Smooth muscle cell (in vitro differentiated cells): Measurements from ENCODE around the gene WASF2. TPM values are rescaled to one million over a fixed set of nuclear protein-coding genes. Genes with fewer than 3 reads are reported as not detected.
A peak's percentile ranks its signal among the peaks of the same experiment; 100 is the strongest.

Source experiments
- DNase-seq: peaks from one replicate; lab custom pipeline; 2025; ENCODE audit not compliant: unreplicated experiment; lab: John Stamatoyannopoulos, UW
- H2AFZ ChIP-seq: fragments of 200-600 bp; sonication (generic); 2 replicates; pipeline ENCODE4 v1.6.0; 2016; ENCODE audit warnings: antibody characterized with exemption, low read depth, mild to moderate bottlenecking
- H3F3A ChIP-seq: fragments of 200-600 bp; sonication (generic); 2 replicates; pipeline ENCODE4 v1.6.0; 2017; ENCODE audit warnings: antibody characterized with exemption, low read depth
- H3K27ac ChIP-seq: fragments of 200-600 bp; sonication (generic); 2 replicates; pipeline ENCODE4 v1.5.1; 2016; ENCODE audit warnings: low read depth, mild to moderate bottlenecking
- H3K27me3 ChIP-seq: fragments of 200-600 bp; sonication (generic); 2 replicates; pipeline ENCODE4 v1.6.1; 2016; ENCODE audit warnings: low read depth, mild to moderate bottlenecking
- H3K36me3 ChIP-seq: fragments of 200-600 bp; sonication (generic); 2 replicates; pipeline ENCODE4 v1.5.1; 2016; ENCODE audit warnings: low read depth
- H3K4me1 ChIP-seq: fragments of 200-600 bp; sonication (generic); 2 replicates; pipeline ENCODE4 v1.5.1; 2016; ENCODE audit warnings: low read depth
- H3K4me2 ChIP-seq: fragments of 200-600 bp; sonication (generic); 2 replicates; pipeline ENCODE4 v1.6.0; 2016; ENCODE audit warnings: mild to moderate bottlenecking
- H3K4me3 ChIP-seq: fragments of 200-600 bp; sonication (generic); 2 replicates; pipeline ENCODE4 v1.5.1; 2016; ENCODE audit warnings: mild to moderate bottlenecking
- H3K79me2 ChIP-seq: fragments of 200-600 bp; sonication (generic); 2 replicates; pipeline ENCODE4 v1.6.0; 2016; ENCODE audit warnings: low read depth, mild to moderate bottlenecking
- H3K9ac ChIP-seq: fragments of 200-600 bp; sonication (generic); 2 replicates; pipeline ENCODE4 v1.6.0; 2016; ENCODE audit warnings: low read depth
- H3K9me3 ChIP-seq: fragments of 200-600 bp; sonication (generic); replicated peaks from 2 replicates; pipeline ENCODE4 v1.5.1; 2016; ENCODE audit warnings: low read depth
- H4K20me1 ChIP-seq: fragments of 200-600 bp; sonication (generic); 2 replicates; pipeline ENCODE4 v1.6.0; 2016; ENCODE audit warnings: low read depth
- WGBS: methylation state at CpG from one replicate; pipeline ENCODE4 v1.1.7; 2016; ENCODE audit warnings: low lambda C conversion rate; 5-methylcytosine and 5-hydroxymethylcytosine counted together
- polyA plus RNA-seq: library from polyadenylated mRNA; unstranded; fragments of >200 nt; fragmentation: Nextera tagmentation; extraction: Ambion mirVana; gene quantifications from 2 replicates; pipeline ENCODE4 v1.2.1, GENCODE V29; 2016
- total RNA-seq: library from RNA; depleted of rRNA; stranded (reverse); fragments of >200 nt; gene quantifications from 2 replicates; pipeline ENCODE4 v1.2.3, GENCODE V29; 2014
- TF ChIP-seq, protein P1 (sequence below): fragments of 200-600 bp; sonication (generic); IDR thresholded peaks from 2 replicates; pipeline ENCODE4 v1.5.1; 2017; ENCODE audit warnings: borderline replicate concordance, mild to moderate bottlenecking, antibody characterized with exemption; ENCODE audit not compliant: insufficient read depth, poor library complexity, severe bottlenecking

The WASF2 gene
- total and polyA plus RNA-seq, 2 experiments from 2014 or later = 34.3 to 46.1 TPM

DNA sequence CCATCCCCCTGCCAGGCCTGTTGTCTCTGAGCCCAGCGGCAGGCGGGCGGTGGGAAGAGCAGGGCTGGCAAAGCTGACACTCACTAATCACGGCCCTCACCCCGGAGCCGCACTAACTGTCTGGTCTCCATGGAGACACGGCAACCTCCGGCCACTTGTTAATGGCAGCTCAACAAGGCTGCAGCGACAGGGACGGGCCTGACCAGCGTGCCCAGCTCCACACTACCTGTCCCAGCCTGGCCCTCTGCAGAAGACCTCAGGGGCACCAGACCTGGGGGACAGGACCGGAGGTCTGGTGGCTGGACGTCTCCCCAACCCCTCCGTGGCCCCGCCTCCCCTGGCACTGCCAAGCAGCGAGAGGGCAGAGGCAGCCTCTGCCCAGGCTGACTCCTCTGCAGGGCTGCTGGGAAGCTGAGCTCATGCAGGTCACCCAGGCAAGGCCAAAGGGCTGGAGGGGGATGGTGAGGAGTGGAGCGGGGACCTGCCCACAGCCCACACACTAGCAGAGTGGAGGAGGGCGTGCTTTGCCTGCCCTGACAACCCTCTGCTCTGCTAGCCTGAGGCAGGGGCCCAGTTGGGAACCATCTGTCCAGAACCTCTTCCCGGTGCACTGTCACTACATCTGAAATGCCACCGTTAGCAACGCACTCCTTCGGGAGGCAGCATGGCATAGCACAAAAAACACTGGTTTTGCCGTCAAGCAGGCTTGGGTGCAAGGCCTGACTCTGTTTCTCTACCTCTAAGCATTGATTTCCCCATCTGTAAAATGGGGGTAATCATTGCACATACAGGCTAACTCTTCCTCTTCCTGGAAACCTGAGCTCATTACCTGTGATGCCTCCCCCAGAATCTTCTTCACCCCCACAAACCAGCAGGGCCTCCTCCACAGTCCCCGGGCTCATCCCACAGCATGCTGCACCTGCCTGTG is 29.6 kb upstream of the WASF2 start:
- no peak overlapping the region for H3K4me3 ChIP-seq
- H3K4me2 ChIP-seq = peak overlapping the region; percentile 54
- H3K27ac ChIP-seq = no peak overlapping the region
- peaks cover 47% of the 10 kb centered on the region for H3K4me1 ChIP-seq
- no peaks in the 10 kb centered on the region for H4K20me1 ChIP-seq
- H2AFZ ChIP-seq = no peak overlapping the region
- no peaks in the 10 kb centered on the region for H3K9me3 ChIP-seq
- no peaks in the 10 kb centered on the region for H3K36me3 ChIP-seq
- no peaks in the 10 kb centered on the region for H3K79me2 ChIP-seq
- no peak for DNase-seq
- no peak overlapping the region for H3K9ac ChIP-seq
- WGBS = 58% methylated on average over 20 of the region's 24 CpGs
- H3K27me3 ChIP-seq = no peaks in the 10 kb centered on the region
- H3F3A ChIP-seq = peaks cover 7% of the 10 kb centered on the region
- TF ChIP-seq, protein P1, sequence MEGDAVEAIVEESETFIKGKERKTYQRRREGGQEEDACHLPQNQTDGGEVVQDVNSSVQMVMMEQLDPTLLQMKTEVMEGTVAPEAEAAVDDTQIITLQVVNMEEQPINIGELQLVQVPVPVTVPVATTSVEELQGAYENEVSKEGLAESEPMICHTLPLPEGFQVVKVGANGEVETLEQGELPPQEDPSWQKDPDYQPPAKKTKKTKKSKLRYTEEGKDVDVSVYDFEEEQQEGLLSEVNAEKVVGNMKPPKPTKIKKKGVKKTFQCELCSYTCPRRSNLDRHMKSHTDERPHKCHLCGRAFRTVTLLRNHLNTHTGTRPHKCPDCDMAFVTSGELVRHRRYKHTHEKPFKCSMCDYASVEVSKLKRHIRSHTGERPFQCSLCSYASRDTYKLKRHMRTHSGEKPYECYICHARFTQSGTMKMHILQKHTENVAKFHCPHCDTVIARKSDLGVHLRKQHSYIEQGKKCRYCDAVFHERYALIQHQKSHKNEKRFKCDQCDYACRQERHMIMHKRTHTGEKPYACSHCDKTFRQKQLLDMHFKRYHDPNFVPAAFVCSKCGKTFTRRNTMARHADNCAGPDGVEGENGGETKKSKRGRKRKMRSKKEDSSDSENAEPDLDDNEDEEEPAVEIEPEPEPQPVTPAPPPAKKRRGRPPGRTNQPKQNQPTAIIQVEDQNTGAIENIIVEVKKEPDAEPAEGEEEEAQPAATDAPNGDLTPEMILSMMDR = no peak

DNA sequence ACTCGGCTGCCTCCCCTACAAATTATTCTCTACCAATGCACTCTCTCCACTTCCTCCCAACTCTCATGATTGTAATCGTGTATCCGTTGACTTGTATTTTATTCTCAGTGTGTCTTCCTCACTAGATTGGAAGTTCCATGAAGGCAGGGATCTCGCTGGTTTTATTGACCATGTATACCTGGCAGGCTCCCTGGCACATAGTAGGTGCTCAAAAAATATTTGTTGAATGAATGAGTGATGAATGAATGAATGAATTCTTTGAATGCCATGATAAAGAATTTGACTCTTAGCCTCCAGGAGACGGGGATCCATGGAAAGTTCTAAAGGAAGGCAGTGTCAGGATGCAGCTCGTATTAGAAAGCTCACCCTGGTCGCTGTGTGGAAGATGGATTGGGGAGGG is 28.8 kb upstream of the WASF2 start:
- TF ChIP-seq, protein P1 = no peak
- H3K9me3 ChIP-seq = no peaks in the 10 kb centered on the region
- whole genome bisulfite sequencing = 87% methylated on average over 7 of the region's 7 CpGs
- no peaks in the 10 kb centered on the region for H3K36me3 ChIP-seq
- H3K4me2 ChIP-seq = no peak overlapping the region
- no peak overlapping the region for H2AFZ ChIP-seq
- H3K27me3 ChIP-seq = no peaks in the 10 kb centered on the region
- peaks cover 5% of the 10 kb centered on the region for H3F3A ChIP-seq
- no peak overlapping the region for H3K27ac ChIP-seq
- H3K9ac ChIP-seq = no peak overlapping the region
- no peak overlapping the region for H3K4me3 ChIP-seq
- H3K79me2 ChIP-seq = no peaks in the 10 kb centered on the region
- DNase-seq = no peak
- peaks cover 46% of the 10 kb centered on the region for H3K4me1 ChIP-seq
- H4K20me1 ChIP-seq = no peaks in the 10 kb centered on the region

DNA sequence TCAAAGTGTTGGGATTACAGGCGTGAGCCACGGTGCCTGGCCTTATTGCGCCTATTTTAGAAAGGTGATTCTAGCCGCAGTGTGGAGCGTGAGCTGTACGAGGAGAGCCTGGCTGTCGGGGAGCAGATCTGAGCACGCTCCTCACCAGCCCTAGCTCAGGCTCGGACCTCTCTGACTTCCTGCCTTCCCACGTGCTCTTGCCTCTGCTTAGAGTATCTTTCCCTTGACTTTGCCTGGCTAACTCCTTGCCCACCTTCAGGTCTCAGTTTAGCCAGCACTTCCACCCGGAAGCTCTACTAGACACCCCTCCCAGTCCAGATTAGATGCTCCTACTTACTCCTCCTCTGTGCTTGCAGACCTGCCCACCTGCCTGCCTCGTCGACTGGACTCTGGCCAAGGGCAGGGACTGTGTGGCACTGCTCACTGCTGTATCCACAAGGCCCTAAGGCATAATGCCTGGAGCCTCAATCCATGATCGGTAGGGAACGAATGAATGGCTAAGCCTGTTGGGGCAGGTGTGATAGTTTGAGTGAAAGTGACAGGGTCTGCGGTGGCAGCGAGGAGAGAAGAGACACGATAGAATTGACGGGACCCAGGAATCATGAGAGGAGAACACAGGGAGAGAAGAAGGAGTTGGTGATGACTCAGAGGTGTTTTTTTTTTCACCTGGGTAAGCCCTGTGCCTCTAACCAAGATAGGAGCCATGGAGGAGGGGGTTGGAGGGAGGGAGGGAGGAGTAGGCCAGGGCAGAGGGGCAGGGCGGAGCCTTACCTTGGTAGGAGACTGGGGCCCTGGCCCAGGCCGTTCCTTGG is 28.1 kb upstream of the WASF2 start:
- H4K20me1 ChIP-seq = no peaks in the 10 kb centered on the region
- no peak overlapping the region for H3K4me3 ChIP-seq
- no peaks in the 10 kb centered on the region for H3K9me3 ChIP-seq
- TF ChIP-seq, protein P1 = no peak
- 71% methylated on average over 20 of the region's 21 CpGs for WGBS
- no peak overlapping the region for H3K9ac ChIP-seq
- H3K79me2 ChIP-seq = no peaks in the 10 kb centered on the region
- no peaks in the 10 kb centered on the region for H3K27me3 ChIP-seq
- H3F3A ChIP-seq = peaks cover 5% of the 10 kb centered on the region
- DNase-seq = no peak
- no peak overlapping the region for H3K27ac ChIP-seq
- H3K36me3 ChIP-seq = no peaks in the 10 kb centered on the region
- H3K4me1 ChIP-seq = peaks cover 39% of the 10 kb centered on the region
- no peak overlapping the region for H3K4me2 ChIP-seq
- no peak overlapping the region for H2AFZ ChIP-seq
